ENCODE measurements around the gene FSHR. TPM values are rescaled to one million over a fixed set of nuclear protein-coding genes. Genes with fewer than 3 reads are reported as not detected.

The FSHR gene
- total RNA-seq, 1 donor from 2014 or later, result not detected

GRCh38 chr2:49069829-49070228 lies 84.5 kb downstream of the FSHR start:
- H3K4me1 Mint-ChIP-seq, result no peaks in the 10 kb centered on the region
- Histone ChIP-seq H3K27me3 (no peaks in the 10 kb centered on the region), H3K9me3 (ENCODE audit: low read depth) (peaks cover 5% of the 10 kb centered on the region), H3F3A (ENCODE audit: low read depth) (peaks cover 13% of the 10 kb centered on the region), H3K79me2 (ENCODE audit: low read depth) (no peaks in the 10 kb centered on the region), H3K4me1 (peaks cover 16% of the 10 kb centered on the region), H4K20me1 (ENCODE audit: low read depth) (no peaks in the 10 kb centered on the region), H3K36me3 (no peaks in the 10 kb centered on the region), H2AFZ (replicated peaks) (no peak overlapping the region), H3K4me3 (no peak overlapping the region), H3K4me2 (no peak overlapping the region), H3K9ac (no peak overlapping the region), H3K27ac (no peak overlapping the region)
- H3K27ac Mint-ChIP-seq, result no peak overlapping the region
- no peak overlapping the region for H3K4me3 Mint-ChIP-seq
- DNase-seq (ENCODE audit: low spot score), result no peak
- peaks cover 7% of the 10 kb centered on the region for H3K9me3 Mint-ChIP-seq
- TF ChIP-seq EZH2phosphoT487 (IDR thresholded peaks at IDR 0.05) (no peak), CTCF (IDR thresholded peaks at IDR 0.05) (no peak), EZH2 (IDR thresholded peaks at IDR 0.05) (no peak)
- no peaks in the 10 kb centered on the region for H3K36me3 Mint-ChIP-seq
- H3K27me3 Mint-ChIP-seq (ENCODE audit: insufficient read depth, low read depth), result no peaks in the 10 kb centered on the region

DNA sequence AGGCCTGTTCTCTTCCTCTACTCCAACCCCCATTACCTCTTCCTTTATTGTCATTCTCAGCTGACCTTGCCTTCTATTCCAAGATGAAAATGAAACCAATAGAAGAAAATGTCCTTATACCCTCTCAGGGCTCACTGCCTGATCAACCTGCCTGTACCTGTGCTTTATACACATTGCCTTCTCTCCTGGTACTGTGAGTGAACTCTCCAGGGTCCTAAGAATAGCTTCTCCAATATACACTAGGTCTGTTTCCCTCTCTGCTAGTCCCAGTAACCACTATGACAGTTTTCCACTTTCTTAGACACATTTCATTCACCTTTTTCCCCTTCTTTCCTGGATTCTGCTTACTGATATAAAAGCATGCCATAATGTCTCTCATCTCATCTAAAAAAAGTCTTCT lies 85.7 kb downstream of the FSHR start:
- TF ChIP-seq CTCF (IDR thresholded peaks at IDR 0.05), result no peak
- no peak for TF ChIP-seq EZH2 (IDR thresholded peaks at IDR 0.05)
- TF ChIP-seq EZH2phosphoT487 (IDR thresholded peaks at IDR 0.05), result no peak
- no peaks in the 10 kb centered on the region for H4K20me1 ChIP-seq (ENCODE audit: low read depth)
- no peaks in the 10 kb centered on the region for H3K36me3 ChIP-seq
- H3K4me1 ChIP-seq, result peaks cover 16% of the 10 kb centered on the region
- H3K4me2 ChIP-seq, result no peak overlapping the region
- no peak overlapping the region for H3K27ac Mint-ChIP-seq
- no peak overlapping the region for H3K4me3 Mint-ChIP-seq
- H3K9me3 ChIP-seq (ENCODE audit: low read depth), result no peaks in the 10 kb centered on the region
- H3K4me1 Mint-ChIP-seq, result no peaks in the 10 kb centered on the region
- peaks cover 2% of the 10 kb centered on the region for H3K9me3 Mint-ChIP-seq
- H3K27me3 Mint-ChIP-seq (ENCODE audit: insufficient read depth, low read depth), result no peaks in the 10 kb centered on the region
- H3K79me2 ChIP-seq (ENCODE audit: low read depth), result no peaks in the 10 kb centered on the region
- no peak overlapping the region for H3K27ac ChIP-seq
- no peaks in the 10 kb centered on the region for H3K36me3 Mint-ChIP-seq
- no peak overlapping the region for H3K9ac ChIP-seq
- peaks cover 13% of the 10 kb centered on the region for H3F3A ChIP-seq (ENCODE audit: low read depth)
- DNase-seq (ENCODE audit: low spot score), result no peak
- no peak overlapping the region for H3K4me3 ChIP-seq
- no peak overlapping the region for H2AFZ ChIP-seq (replicated peaks)
- no peaks in the 10 kb centered on the region for H3K27me3 ChIP-seq

DNA sequence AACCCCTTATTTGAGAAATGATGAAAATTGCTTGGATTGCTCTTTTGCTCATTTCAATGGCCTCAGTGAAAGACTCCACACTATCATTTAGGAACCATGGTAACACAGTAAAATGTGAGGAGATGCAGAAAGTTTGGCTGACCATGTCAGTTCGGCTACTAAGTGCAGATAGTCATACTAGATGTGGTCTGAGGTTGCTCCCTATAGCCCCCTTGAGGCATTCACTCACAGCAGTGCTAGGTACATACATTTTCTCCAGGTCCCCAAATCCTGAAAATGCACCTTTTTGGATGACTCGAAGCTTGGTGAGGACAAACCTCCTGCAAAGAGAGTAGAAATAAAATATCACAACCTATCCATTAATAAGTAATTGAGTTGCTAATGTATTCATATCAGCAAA lies 86.3 kb downstream of the FSHR start:
- Mint-ChIP-seq H3K4me3 (no peak overlapping the region), H3K4me1 (no peaks in the 10 kb centered on the region), H3K36me3 (no peaks in the 10 kb centered on the region), H3K9me3 (no peaks in the 10 kb centered on the region), H3K27me3 (ENCODE audit: insufficient read depth, low read depth) (no peaks in the 10 kb centered on the region), H3K27ac (no peak overlapping the region)
- no peak for TF ChIP-seq EZH2phosphoT487 (IDR thresholded peaks at IDR 0.05)
- no peak for TF ChIP-seq EZH2 (IDR thresholded peaks at IDR 0.05)
- no peak for TF ChIP-seq CTCF (IDR thresholded peaks at IDR 0.05)
- Histone ChIP-seq H3K9ac (no peak overlapping the region), H3F3A (ENCODE audit: low read depth) (peaks cover 13% of the 10 kb centered on the region), H3K27ac (peak overlapping the region; percentile 23), H3K27me3 (no peaks in the 10 kb centered on the region), H3K4me2 (no peak overlapping the region), H2AFZ (replicated peaks) (no peak overlapping the region), H3K9me3 (ENCODE audit: low read depth) (no peaks in the 10 kb centered on the region), H3K4me3 (no peak overlapping the region), H3K36me3 (no peaks in the 10 kb centered on the region), H4K20me1 (ENCODE audit: low read depth) (no peaks in the 10 kb centered on the region), H3K79me2 (ENCODE audit: low read depth) (no peaks in the 10 kb centered on the region), H3K4me1 (peaks cover 16% of the 10 kb centered on the region)
- no peak for DNase-seq (ENCODE audit: low spot score)
